Measurements from ENCODE around the gene STK24.

The STK24 gene

DNA sequence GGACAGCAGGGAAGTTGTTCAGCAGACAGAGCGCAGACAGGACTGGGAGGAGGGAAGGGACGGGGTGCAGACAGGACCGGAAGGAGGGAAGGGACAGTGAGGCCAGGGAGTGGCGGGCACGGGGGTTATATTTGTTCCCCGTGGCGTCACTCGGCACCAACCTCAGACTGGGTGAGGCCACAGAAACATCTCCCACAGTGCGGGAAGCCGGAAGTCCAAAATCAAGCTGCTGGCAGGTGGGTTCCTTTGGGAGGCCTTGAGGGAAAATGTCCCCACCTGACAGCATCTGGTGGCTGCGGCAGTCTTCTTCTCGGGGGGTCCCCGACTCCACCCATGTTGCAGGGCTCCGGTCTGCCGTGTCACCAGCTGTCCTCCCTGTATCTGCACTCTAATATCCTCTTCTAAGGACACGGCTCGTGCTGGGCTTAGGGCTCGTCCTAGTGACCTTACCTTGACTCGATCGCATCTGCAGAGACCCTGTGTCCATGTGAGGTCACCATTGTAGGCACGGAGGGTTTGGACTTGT, 133.0 kb downstream of the STK24 start:
- no peak overlapping the region for H3K4me3 ChIP-seq (ENCODE audit: low read depth, low read length)
- TF ChIP-seq, protein P1, sequence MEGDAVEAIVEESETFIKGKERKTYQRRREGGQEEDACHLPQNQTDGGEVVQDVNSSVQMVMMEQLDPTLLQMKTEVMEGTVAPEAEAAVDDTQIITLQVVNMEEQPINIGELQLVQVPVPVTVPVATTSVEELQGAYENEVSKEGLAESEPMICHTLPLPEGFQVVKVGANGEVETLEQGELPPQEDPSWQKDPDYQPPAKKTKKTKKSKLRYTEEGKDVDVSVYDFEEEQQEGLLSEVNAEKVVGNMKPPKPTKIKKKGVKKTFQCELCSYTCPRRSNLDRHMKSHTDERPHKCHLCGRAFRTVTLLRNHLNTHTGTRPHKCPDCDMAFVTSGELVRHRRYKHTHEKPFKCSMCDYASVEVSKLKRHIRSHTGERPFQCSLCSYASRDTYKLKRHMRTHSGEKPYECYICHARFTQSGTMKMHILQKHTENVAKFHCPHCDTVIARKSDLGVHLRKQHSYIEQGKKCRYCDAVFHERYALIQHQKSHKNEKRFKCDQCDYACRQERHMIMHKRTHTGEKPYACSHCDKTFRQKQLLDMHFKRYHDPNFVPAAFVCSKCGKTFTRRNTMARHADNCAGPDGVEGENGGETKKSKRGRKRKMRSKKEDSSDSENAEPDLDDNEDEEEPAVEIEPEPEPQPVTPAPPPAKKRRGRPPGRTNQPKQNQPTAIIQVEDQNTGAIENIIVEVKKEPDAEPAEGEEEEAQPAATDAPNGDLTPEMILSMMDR (IDR thresholded peaks at IDR 0.05; ENCODE audit: low read depth, low read length), result no peak
- peaks cover 3% of the 10 kb centered on the region; the same call in 1 of the 2 replicates for H3K4me1 ChIP-seq
- no peak for DNase-seq
- no peaks in the 10 kb centered on the region for H3K27me3 ChIP-seq
- no peaks in the 10 kb centered on the region for H3K9me3 ChIP-seq
- H3K36me3 ChIP-seq, result peaks cover 45% of the 10 kb centered on the region

DNA sequence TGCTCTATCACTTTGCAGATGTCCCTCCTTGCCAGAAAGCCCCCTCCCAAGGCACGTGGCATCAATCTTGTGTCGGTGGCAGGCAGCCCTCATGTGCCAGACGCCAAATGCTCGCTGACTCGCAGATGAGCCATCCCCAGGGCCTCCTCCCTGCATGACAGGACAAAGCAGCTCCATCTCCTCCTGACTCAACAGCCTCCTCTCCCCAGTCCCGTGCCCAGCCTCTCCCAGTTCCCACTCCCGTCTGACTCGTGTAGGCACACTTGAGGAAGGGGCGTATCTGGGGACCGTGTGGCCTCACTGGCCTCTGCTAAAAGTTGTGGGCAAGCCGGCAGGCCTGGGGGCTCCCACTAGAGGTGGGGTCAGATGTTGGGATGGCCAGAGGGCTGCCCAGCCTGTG, 133.6 kb downstream of the STK24 start:
- H3K36me3 ChIP-seq, result peaks cover 43% of the 10 kb centered on the region
- no peaks in the 10 kb centered on the region for H3K9me3 ChIP-seq
- no peaks in the 10 kb centered on the region for H3K27me3 ChIP-seq
- peak; percentile 44 for DNase-seq
- H3K4me1 ChIP-seq, result peaks cover 3% of the 10 kb centered on the region; the same call in 1 of the 2 replicates
- no peak overlapping the region for H3K4me3 ChIP-seq (ENCODE audit: low read depth, low read length)
- TF ChIP-seq, protein P1 (IDR thresholded peaks at IDR 0.05; ENCODE audit: low read depth, low read length), result no peak

DNA sequence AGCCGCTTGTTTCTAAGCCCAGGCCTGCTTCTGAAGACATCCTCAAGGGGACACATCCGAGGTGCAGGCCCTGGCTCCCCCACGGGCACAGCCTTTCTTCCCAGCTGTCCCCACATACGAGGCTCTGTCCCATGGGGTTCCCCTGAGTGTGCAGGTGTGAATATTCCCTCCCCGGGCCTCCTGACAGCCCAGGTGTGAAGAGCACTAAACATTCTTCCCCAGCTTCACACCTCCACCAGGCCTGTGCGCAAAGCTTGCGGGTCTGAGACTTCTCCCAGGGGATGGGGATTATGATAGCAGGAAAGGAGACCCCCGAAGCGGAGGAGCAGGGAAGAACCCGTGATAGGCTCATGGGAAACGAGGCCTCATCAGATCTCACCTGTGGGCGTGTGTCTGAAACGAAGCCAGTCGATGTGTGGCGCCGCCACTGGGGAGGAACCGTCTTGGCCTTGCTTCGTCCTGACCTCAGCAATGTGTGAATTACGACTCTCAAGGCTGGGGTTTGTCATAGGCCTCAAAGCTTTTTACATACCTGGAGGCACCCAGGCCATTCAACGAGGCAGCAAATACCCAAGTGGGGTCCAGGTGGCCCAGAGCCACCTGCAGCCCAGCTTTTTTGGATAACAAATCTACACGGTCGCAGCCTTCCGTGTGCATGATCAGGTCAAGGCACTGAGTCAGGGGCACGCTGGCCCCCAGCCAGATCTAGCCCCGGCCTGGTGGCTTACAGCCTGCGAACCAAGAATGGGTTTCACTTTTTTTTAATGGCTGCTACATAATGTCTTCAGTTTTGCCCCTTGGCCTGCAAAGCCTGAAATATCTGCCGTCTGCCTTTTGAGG, 134.3 kb downstream of the STK24 start:
- no peaks in the 10 kb centered on the region for H3K27me3 ChIP-seq
- peaks cover 3% of the 10 kb centered on the region; the same call in 1 of the 2 replicates for H3K4me1 ChIP-seq
- TF ChIP-seq, protein P1 (IDR thresholded peaks at IDR 0.05; ENCODE audit: low read depth, low read length), result no peak
- H3K9me3 ChIP-seq, result no peaks in the 10 kb centered on the region
- no peak for DNase-seq
- no peak overlapping the region for H3K4me3 ChIP-seq (ENCODE audit: low read depth, low read length)
- H3K36me3 ChIP-seq, result peaks cover 37% of the 10 kb centered on the region

DNA sequence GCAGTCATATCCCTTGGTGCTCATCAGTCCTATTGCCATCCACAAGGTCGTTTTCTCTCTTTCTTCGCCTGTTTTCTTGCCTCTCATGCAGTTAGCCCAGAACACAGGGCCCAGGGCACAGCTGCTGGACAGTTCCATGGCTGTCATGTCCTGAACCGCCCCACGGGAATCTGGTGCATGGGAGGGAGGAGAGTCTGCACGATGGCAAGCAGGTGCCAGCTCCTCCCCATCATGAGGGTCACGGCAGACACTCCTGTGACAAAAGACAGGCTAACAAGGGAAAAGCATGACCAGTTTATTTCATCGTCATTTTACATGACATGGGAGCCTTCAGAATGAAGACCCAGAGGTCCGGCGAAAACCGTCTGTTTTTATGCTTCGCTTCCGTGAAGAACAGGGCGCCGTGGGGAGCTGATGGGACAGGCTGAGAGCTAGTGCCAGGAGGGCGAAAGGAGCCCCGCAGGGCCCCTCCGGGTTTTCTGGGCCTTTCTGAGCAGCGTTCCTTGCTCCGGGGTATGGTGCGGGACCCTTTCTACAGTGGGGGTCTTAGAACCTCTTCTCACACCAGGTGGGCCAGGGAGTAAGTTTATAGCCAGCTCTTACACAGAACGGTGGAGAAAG, 135.7 kb downstream of the STK24 start:
- Histone ChIP-seq H3K9me3 (no peaks in the 10 kb centered on the region), H3K4me1 (peaks cover 3% of the 10 kb centered on the region; the same call in 1 of the 2 replicates)

DNA sequence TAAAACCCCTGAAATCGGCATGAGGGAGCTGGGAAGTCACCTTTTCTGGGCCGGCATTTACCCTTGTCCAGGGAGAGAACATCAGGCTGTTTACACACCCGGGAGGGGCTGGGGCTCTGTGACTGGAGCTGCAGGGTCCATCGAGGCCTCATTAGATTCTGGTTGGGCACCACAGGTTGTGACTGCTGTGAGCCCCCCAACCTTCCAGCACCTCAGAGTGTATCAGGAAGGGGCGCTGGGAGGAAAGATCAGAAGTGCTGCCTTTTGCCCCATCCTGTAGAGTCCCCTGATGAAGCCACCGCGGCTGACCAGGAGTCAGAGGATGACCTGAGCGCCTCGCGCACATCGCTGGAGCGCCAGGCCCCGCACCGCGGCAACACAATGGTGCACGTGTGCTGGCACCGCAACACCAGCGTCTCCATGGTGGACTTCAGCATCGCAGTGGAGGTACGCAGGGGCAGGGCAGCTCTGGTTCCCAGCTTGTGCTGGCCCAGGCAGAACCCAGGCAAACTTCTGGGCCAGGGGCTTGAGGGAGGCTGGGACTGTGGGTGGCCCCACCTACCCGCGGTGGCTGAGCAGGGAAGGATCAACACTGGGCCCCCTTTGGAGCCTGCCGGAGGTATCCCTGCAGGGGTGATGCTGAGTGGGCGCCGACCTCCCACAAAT, 136.4 kb downstream of the STK24 start:
- Histone ChIP-seq H3K9me3 (no peaks in the 10 kb centered on the region), H3K27me3 (no peaks in the 10 kb centered on the region), H3K4me3 (ENCODE audit: low read depth, low read length) (no peak overlapping the region), H3K4me1 (peaks cover 3% of the 10 kb centered on the region; the same call in 1 of the 2 replicates), H3K36me3 (peaks cover 20% of the 10 kb centered on the region)
- TF ChIP-seq, protein P1 (IDR thresholded peaks at IDR 0.05; ENCODE audit: low read depth, low read length), result no peak
- DNase-seq, result no peak

More for the DNA sequence above, 135.7 kb downstream of the STK24 start:
- DNase-seq, result no peak
- H3K36me3 ChIP-seq, result peaks cover 27% of the 10 kb centered on the region
- H3K27me3 ChIP-seq, result no peaks in the 10 kb centered on the region
- H3K4me3 ChIP-seq (ENCODE audit: low read depth, low read length), result no peak overlapping the region
- TF ChIP-seq, protein P1 (IDR thresholded peaks at IDR 0.05; ENCODE audit: low read depth, low read length), result no peak

All from BE2C (cell line).